Measurements from ENCODE around the gene SCTR. TPM values are rescaled to one million over a fixed set of nuclear protein-coding genes. Genes with fewer than 3 reads are reported as not detected.

The SCTR gene
- total RNA-seq, 1 experiment from 2014 or later, result not detected

DNA sequence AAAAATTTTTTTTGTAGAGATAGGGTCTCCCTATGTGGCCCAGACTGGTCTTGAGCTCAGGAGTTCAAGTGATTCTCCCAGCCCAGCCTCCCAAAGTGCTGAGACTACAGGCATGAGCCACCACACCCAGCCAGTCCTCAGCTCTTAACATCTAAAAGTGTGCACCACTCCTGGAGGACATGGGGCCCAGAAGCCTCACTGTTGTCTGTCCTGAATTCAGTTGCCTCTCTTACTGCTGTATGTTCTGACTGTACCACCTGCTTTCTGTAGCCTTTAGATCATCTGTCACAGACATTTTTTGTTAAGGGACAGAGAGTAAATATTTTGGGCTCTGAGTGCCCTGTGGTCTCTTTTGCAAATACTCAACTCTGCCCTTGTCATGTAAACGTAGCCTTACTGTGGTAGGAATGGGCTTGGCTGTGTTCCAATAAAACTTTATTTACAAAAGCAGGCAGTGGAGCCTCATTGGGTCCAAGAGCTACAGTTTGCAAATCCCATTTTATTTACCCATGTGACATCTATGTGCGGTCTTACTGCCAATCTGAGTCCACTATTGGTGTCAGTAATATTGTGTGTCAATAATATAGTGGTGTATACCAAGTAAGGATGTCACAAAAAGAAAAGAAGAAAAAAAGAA is 54.5 kb downstream of the SCTR start:
- H3K9me2 ChIP-seq (replicated peaks; ENCODE audit: insufficient read depth, low read length), result no peaks in the 10 kb centered on the region
- no peak overlapping the region for H3K27ac ChIP-seq (ENCODE audit: low read length)
- H3K9ac ChIP-seq (ENCODE audit: low read length), result no peak overlapping the region
- H4K20me1 ChIP-seq (ENCODE audit: insufficient read depth, low read depth, low read length), result peaks cover 3% of the 10 kb centered on the region; the same call in 1 of the 2 replicates
- H3K4me3 ChIP-seq (ENCODE audit: low read length), result no peak overlapping the region
- H3K79me2 ChIP-seq (ENCODE audit: low read length), result no peaks in the 10 kb centered on the region
- 0 out of 2 replicates have a peak, but pooled peaks cover 3% of the 10 kb centered on the region for H3K27me3 ChIP-seq (ENCODE audit: low read length)
- H2AFZ ChIP-seq (ENCODE audit: low read length), result no peak overlapping the region
- DNase-seq, result no peak
- no peaks in the 10 kb centered on the region for H3K36me3 ChIP-seq (ENCODE audit: insufficient read depth, low read length)
- H3K4me2 ChIP-seq (ENCODE audit: low read depth, low read length, poor library complexity, severe bottlenecking), result no peak overlapping the region
- H3K9me3 ChIP-seq (ENCODE audit: low read length), result no peaks in the 10 kb centered on the region
- H3K4me1 ChIP-seq (ENCODE audit: low read length), result no peaks in the 10 kb centered on the region

DNA sequence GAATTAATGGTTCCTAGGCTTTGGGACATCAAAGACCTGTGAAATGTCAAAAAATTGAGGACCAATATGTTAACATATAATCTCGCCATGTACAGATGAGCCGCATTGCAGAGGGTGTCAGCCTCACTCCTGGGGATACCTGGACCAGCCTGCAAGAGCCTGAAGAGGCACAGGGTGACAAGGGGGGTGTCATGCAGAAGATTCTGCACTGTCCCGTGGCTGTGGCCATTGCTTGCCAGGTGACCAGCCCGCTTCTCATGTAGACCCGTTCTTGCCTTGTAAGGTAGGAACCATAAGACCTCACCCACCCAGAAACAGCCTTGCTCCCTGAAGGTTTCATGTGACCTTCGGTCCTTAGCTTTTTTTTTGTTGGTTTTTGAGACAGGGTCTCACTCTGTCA is 55.2 kb downstream of the SCTR start:
- Histone ChIP-seq H4K20me1 (ENCODE audit: insufficient read depth, low read depth, low read length) (no peaks in the 10 kb centered on the region), H3K36me3 (ENCODE audit: insufficient read depth, low read length) (no peaks in the 10 kb centered on the region), H3K4me3 (ENCODE audit: low read length) (no peak overlapping the region), H3K4me1 (ENCODE audit: low read length) (no peaks in the 10 kb centered on the region), H3K9me2 (replicated peaks; ENCODE audit: insufficient read depth, low read length) (no peaks in the 10 kb centered on the region), H3K9me3 (ENCODE audit: low read length) (no peaks in the 10 kb centered on the region), H3K27ac (ENCODE audit: low read length) (no peak overlapping the region), H3K4me2 (ENCODE audit: low read depth, low read length, poor library complexity, severe bottlenecking) (no peak overlapping the region), H3K27me3 (ENCODE audit: low read length) (0 out of 2 replicates have a peak, but pooled peaks cover 3% of the 10 kb centered on the region), H3K79me2 (ENCODE audit: low read length) (no peaks in the 10 kb centered on the region), H3K9ac (ENCODE audit: low read length) (no peak overlapping the region), H2AFZ (ENCODE audit: low read length) (no peak overlapping the region)
- no peak for DNase-seq

GRCh38 chr2:119468154-119468955 is 55.9 kb downstream of the SCTR start:
- Histone ChIP-seq H3K4me1 (ENCODE audit: low read length) (no peaks in the 10 kb centered on the region), H3K27me3 (ENCODE audit: low read length) (0 out of 2 replicates have a peak, but pooled peaks cover 3% of the 10 kb centered on the region), H3K36me3 (ENCODE audit: insufficient read depth, low read length) (no peaks in the 10 kb centered on the region), H3K9ac (ENCODE audit: low read length) (no peak overlapping the region), H2AFZ (ENCODE audit: low read length) (no peak overlapping the region), H3K4me3 (ENCODE audit: low read length) (no peak overlapping the region), H3K4me2 (ENCODE audit: low read depth, low read length, poor library complexity, severe bottlenecking) (no peak overlapping the region), H4K20me1 (ENCODE audit: insufficient read depth, low read depth, low read length) (no peaks in the 10 kb centered on the region), H3K9me3 (ENCODE audit: low read length) (no peaks in the 10 kb centered on the region), H3K9me2 (replicated peaks; ENCODE audit: insufficient read depth, low read length) (no peaks in the 10 kb centered on the region), H3K27ac (ENCODE audit: low read length) (no peak overlapping the region), H3K79me2 (ENCODE audit: low read length) (no peaks in the 10 kb centered on the region)
- DNase-seq, result no peak

- Histone ChIP-seq H4K20me1 (ENCODE audit: insufficient read depth, low read depth, low read length) (no peaks in the 10 kb centered on the region), H3K4me2 (ENCODE audit: low read depth, low read length, poor library complexity, severe bottlenecking) (no peak overlapping the region), H3K4me1 (ENCODE audit: low read length) (no peaks in the 10 kb centered on the region), H3K79me2 (ENCODE audit: low read length) (no peaks in the 10 kb centered on the region), H3K9me3 (ENCODE audit: low read length) (no peaks in the 10 kb centered on the region), H3K9me2 (replicated peaks; ENCODE audit: insufficient read depth, low read length) (no peaks in the 10 kb centered on the region), H2AFZ (ENCODE audit: low read length) (no peak overlapping the region), H3K4me3 (ENCODE audit: low read length) (no peak overlapping the region), H3K36me3 (ENCODE audit: insufficient read depth, low read length) (no peaks in the 10 kb centered on the region), H3K27me3 (ENCODE audit: low read length) (0 out of 2 replicates have a peak, but pooled peaks cover 3% of the 10 kb centered on the region), H3K9ac (ENCODE audit: low read length) (no peak overlapping the region), H3K27ac (ENCODE audit: low read length) (no peak overlapping the region)
- no peak for DNase-seq
These were observed 57.9 kb downstream of the SCTR start for GRCh38 chr2:119466373-119466772.

GRCh38 chr2:119465687-119466086 is 58.6 kb downstream of the SCTR start:
- DNase-seq, result no peak
- Histone ChIP-seq H3K9me2 (replicated peaks; ENCODE audit: insufficient read depth, low read length) (no peaks in the 10 kb centered on the region), H4K20me1 (ENCODE audit: insufficient read depth, low read depth, low read length) (no peaks in the 10 kb centered on the region), H3K27ac (ENCODE audit: low read length) (no peak overlapping the region), H3K4me1 (ENCODE audit: low read length) (no peaks in the 10 kb centered on the region), H3K79me2 (ENCODE audit: low read length) (no peaks in the 10 kb centered on the region), H3K4me3 (ENCODE audit: low read length) (no peak overlapping the region), H3K9ac (ENCODE audit: low read length) (no peak overlapping the region), H3K36me3 (ENCODE audit: insufficient read depth, low read length) (no peaks in the 10 kb centered on the region), H3K27me3 (ENCODE audit: low read length) (0 out of 2 replicates have a peak, but pooled peaks cover 3% of the 10 kb centered on the region), H3K4me2 (ENCODE audit: low read depth, low read length, poor library complexity, severe bottlenecking) (no peak overlapping the region), H2AFZ (ENCODE audit: low read length) (no peak overlapping the region), H3K9me3 (ENCODE audit: low read length) (no peaks in the 10 kb centered on the region)

DNA sequence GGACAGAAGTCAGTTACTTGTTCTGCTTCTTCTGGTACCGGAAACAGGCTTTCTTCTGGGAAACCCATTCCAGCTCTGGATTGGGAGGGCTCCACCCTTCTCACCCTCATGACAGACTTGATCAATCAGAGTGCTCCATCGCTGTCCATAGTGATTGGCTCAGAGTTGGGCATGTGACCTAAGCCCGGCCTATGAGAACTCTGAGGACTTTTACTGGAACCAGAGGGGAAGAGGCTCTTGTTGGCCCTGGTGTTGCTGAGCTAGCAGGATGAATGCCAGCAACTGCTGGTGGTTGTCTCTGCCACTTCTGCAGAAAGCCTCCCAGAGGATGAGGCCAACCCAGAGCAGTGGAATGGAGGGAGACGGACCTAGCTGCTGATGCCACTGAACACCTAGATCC is 59.3 kb downstream of the SCTR start:
- Histone ChIP-seq H4K20me1 (ENCODE audit: insufficient read depth, low read depth, low read length) (no peaks in the 10 kb centered on the region), H3K27me3 (ENCODE audit: low read length) (0 out of 2 replicates have a peak, but pooled peaks cover 3% of the 10 kb centered on the region), H3K36me3 (ENCODE audit: insufficient read depth, low read length) (no peaks in the 10 kb centered on the region), H3K9me2 (replicated peaks; ENCODE audit: insufficient read depth, low read length) (no peaks in the 10 kb centered on the region), H2AFZ (ENCODE audit: low read length) (no peak overlapping the region), H3K4me3 (ENCODE audit: low read length) (no peak overlapping the region), H3K4me1 (ENCODE audit: low read length) (no peaks in the 10 kb centered on the region), H3K9me3 (ENCODE audit: low read length) (no peaks in the 10 kb centered on the region), H3K79me2 (ENCODE audit: low read length) (no peaks in the 10 kb centered on the region), H3K4me2 (ENCODE audit: low read depth, low read length, poor library complexity, severe bottlenecking) (no peak overlapping the region), H3K9ac (ENCODE audit: low read length) (no peak overlapping the region), H3K27ac (ENCODE audit: low read length) (no peak overlapping the region)
- peak; percentile 53 for DNase-seq

GRCh38 chr2:119463990-119464389 is 60.3 kb downstream of the SCTR start:
- Histone ChIP-seq H3K27ac (ENCODE audit: low read length) (no peak overlapping the region), H3K79me2 (ENCODE audit: low read length) (no peaks in the 10 kb centered on the region), H4K20me1 (ENCODE audit: insufficient read depth, low read depth, low read length) (no peaks in the 10 kb centered on the region), H3K36me3 (ENCODE audit: insufficient read depth, low read length) (no peaks in the 10 kb centered on the region), H3K4me1 (ENCODE audit: low read length) (no peaks in the 10 kb centered on the region), H2AFZ (ENCODE audit: low read length) (no peak overlapping the region), H3K9ac (ENCODE audit: low read length) (no peak overlapping the region), H3K27me3 (ENCODE audit: low read length) (0 out of 2 replicates have a peak, but pooled peaks cover 3% of the 10 kb centered on the region), H3K4me3 (ENCODE audit: low read length) (no peak overlapping the region), H3K9me3 (ENCODE audit: low read length) (no peaks in the 10 kb centered on the region), H3K9me2 (replicated peaks; ENCODE audit: insufficient read depth, low read length) (no peaks in the 10 kb centered on the region), H3K4me2 (ENCODE audit: low read depth, low read length, poor library complexity, severe bottlenecking) (no peak overlapping the region)
- no peak for DNase-seq

DNA sequence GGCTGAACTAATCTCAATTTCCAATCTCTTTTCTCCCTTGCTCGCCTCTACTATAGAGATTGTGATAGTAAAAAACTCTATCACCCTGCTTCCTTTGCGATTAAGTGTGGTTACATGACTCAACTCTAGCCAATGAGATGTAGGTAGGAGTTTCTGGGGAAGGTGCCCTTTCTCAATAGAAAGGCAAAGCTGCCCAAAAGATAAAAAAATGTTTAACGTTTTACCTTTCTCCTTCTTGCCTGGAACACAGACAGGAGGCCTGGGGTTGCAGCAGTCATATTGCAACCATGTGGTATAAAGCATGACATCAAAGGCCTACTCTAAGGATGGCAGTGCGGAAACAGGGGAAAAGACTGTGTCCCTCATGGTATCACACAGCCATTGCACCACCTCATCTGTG is 61.1 kb downstream of the SCTR start:
- Histone ChIP-seq H3K27ac (ENCODE audit: low read length) (no peak overlapping the region), H3K36me3 (ENCODE audit: insufficient read depth, low read length) (no peaks in the 10 kb centered on the region), H3K4me2 (ENCODE audit: low read depth, low read length, poor library complexity, severe bottlenecking) (no peak overlapping the region), H3K27me3 (ENCODE audit: low read length) (0 out of 2 replicates have a peak, but pooled peaks cover under 1% of the 10 kb centered on the region), H3K9ac (ENCODE audit: low read length) (no peak overlapping the region), H2AFZ (ENCODE audit: low read length) (no peak overlapping the region), H4K20me1 (ENCODE audit: insufficient read depth, low read depth, low read length) (no peaks in the 10 kb centered on the region), H3K4me1 (ENCODE audit: low read length) (no peaks in the 10 kb centered on the region), H3K9me3 (ENCODE audit: low read length) (no peaks in the 10 kb centered on the region), H3K79me2 (ENCODE audit: low read length) (no peaks in the 10 kb centered on the region), H3K9me2 (replicated peaks; ENCODE audit: insufficient read depth, low read length) (no peaks in the 10 kb centered on the region), H3K4me3 (ENCODE audit: low read length) (no peak overlapping the region)
- no peak for DNase-seq

All from Karpas-422 (cell line).